Osteocyte (in vitro differentiated cells): ENCODE measurements around the gene AGTR1. TPM values are rescaled to one million over a fixed set of nuclear protein-coding genes. Genes with fewer than 3 reads are reported as not detected.
"Not testable (repeated sequence)": the region's sequence is repeated elsewhere in the genome, so short reads cannot be mapped to it uniquely, and the experiment has no call there.

Experiments used
- DNase-seq: peaks from one replicate; pipeline ENCODE4 v3.0.0; 2021; ENCODE audit warnings: mixed read lengths; ENCODE audit not compliant: unreplicated experiment; ENCODE audit errors: extremely low spot score
- H3K27ac Mint-ChIP-seq: one replicate; pipeline ENCODE4 v1.8.0; 2021; ENCODE audit warnings: mild to moderate bottlenecking, mixed read lengths; ENCODE audit not compliant: unreplicated experiment
- H3K27me3 Mint-ChIP-seq: one replicate; pipeline ENCODE4 v1.8.0; 2021; ENCODE audit warnings: mixed read lengths; ENCODE audit not compliant: unreplicated experiment
- H3K36me3 Mint-ChIP-seq: one replicate; pipeline ENCODE4 v1.8.0; 2021; ENCODE audit warnings: mixed read lengths; ENCODE audit not compliant: unreplicated experiment
- H3K4me1 Mint-ChIP-seq: one replicate; pipeline ENCODE4 v1.8.0; 2021; ENCODE audit warnings: mixed read lengths; ENCODE audit not compliant: unreplicated experiment
- H3K4me3 Mint-ChIP-seq: one replicate; pipeline ENCODE4 v1.8.0; 2021; ENCODE audit warnings: mild to moderate bottlenecking, moderate library complexity, mixed read lengths; ENCODE audit not compliant: unreplicated experiment
- H3K9me3 Mint-ChIP-seq: one replicate; pipeline ENCODE4 v1.8.0; 2021; ENCODE audit warnings: mixed read lengths; ENCODE audit not compliant: unreplicated experiment
- CTCF ChIP-seq: fragments of 200-600 bp; sonication (generic); IDR thresholded peaks from 2 replicates; pipeline ENCODE4 v1.5.0; 2021; ENCODE audit warnings: antibody characterized with exemption, mild to moderate bottlenecking, moderate library complexity
- total RNA-seq: library from RNA; stranded (reverse); gene quantifications from 2 replicates; pipeline ENCODE4 v1.2.1, GENCODE V29; 2021

Gene AGTR1
- total RNA-seq, 1 donor from 2014 or later = 2.0 TPM

GRCh38 chr3:148763986-148764935 lies 66.6 kb downstream of the AGTR1 start:
- H3K27ac Mint-ChIP-seq = no peak overlapping the region
- H3K36me3 Mint-ChIP-seq = no peaks in the 10 kb centered on the region
- TF ChIP-seq CTCF = no peak
- no peaks in the 10 kb centered on the region for H3K4me1 Mint-ChIP-seq
- H3K4me3 Mint-ChIP-seq = no peak overlapping the region
- no peaks in the 10 kb centered on the region for H3K27me3 Mint-ChIP-seq
- H3K9me3 Mint-ChIP-seq = peaks cover 6% of the 10 kb centered on the region
- DNase-seq = no peak

GRCh38 chr3:148772361-148772760 lies 74.7 kb downstream of the AGTR1 start:
- no peak for DNase-seq
- TF ChIP-seq CTCF = no peak
- H3K4me1 Mint-ChIP-seq = no peaks in the 10 kb centered on the region
- no peaks in the 10 kb centered on the region for H3K36me3 Mint-ChIP-seq
- no peaks in the 10 kb centered on the region for H3K27me3 Mint-ChIP-seq
- no peak overlapping the region for H3K4me3 Mint-ChIP-seq
- H3K27ac Mint-ChIP-seq = no peak overlapping the region
- H3K9me3 Mint-ChIP-seq = peaks cover 20% of the 10 kb centered on the region

- Mint-ChIP-seq H3K4me1 (no peaks in the 10 kb centered on the region), H3K27me3 (no peaks in the 10 kb centered on the region), H3K9me3 (peaks cover 20% of the 10 kb centered on the region), H3K36me3 (no peaks in the 10 kb centered on the region), H3K27ac (no peak overlapping the region), H3K4me3 (no peak overlapping the region)
- no peak for DNase-seq
- no peak for TF ChIP-seq CTCF
These were observed 75.1 kb downstream of the AGTR1 start for GRCh38 chr3:148772835-148773234.

GRCh38 chr3:148773805-148774204 lies 76.1 kb downstream of the AGTR1 start:
- no peak for TF ChIP-seq CTCF
- H3K36me3 Mint-ChIP-seq = no peaks in the 10 kb centered on the region
- no peak overlapping the region for H3K27ac Mint-ChIP-seq
- peaks cover 18% of the 10 kb centered on the region for H3K9me3 Mint-ChIP-seq
- no peaks in the 10 kb centered on the region for H3K27me3 Mint-ChIP-seq
- no peak overlapping the region for H3K4me3 Mint-ChIP-seq
- no peaks in the 10 kb centered on the region for H3K4me1 Mint-ChIP-seq
- no peak for DNase-seq

- no peaks in the 10 kb centered on the region for H3K4me1 Mint-ChIP-seq
- no peaks in the 10 kb centered on the region for H3K9me3 Mint-ChIP-seq
- H3K36me3 Mint-ChIP-seq = no peaks in the 10 kb centered on the region
- H3K27ac Mint-ChIP-seq = no peak overlapping the region
- no peak for TF ChIP-seq CTCF
- peaks cover 4% of the 10 kb centered on the region for H3K27me3 Mint-ChIP-seq
- DNase-seq = no peak
- H3K4me3 Mint-ChIP-seq = no peak overlapping the region
These were observed 81.2 kb downstream of the AGTR1 start for GRCh38 chr3:148778926-148779325.

GRCh38 chr3:148785026-148785425 lies 87.3 kb downstream of the AGTR1 start:
- not testable (repeated sequence) for H3K9me3 Mint-ChIP-seq, H3K4me3 Mint-ChIP-seq, H3K36me3 Mint-ChIP-seq, H3K27ac Mint-ChIP-seq, H3K27me3 Mint-ChIP-seq, DNase-seq
- H3K4me1 Mint-ChIP-seq = peaks cover 30% of the 10 kb centered on the region

GRCh38 chr3:148786159-148786558 lies 88.5 kb downstream of the AGTR1 start:
- H3K9me3 Mint-ChIP-seq, H3K4me3 Mint-ChIP-seq, H3K27ac Mint-ChIP-seq, DNase-seq, H3K27me3 Mint-ChIP-seq, H3K36me3 Mint-ChIP-seq: not testable (repeated sequence)
- H3K4me1 Mint-ChIP-seq = peaks cover 40% of the 10 kb centered on the region
